RWPE1 (cell line): ENCODE results near the gene TBC1D22A.

Experiments used
- CTCF ChIA-PET: fragments of 350-600 bp; sonication (Branson Sonifier 250); formaldehyde crosslinking; extraction: SDS; loops from one replicate; lab custom pipeline; 2021; lab: Yijun Ruan, JAX
- POLR2A ChIA-PET: fragments of 400-600 bp; formaldehyde crosslinking; extraction: SDS; loops from one replicate; lab custom pipeline; 2020; ENCODE audit warnings: antibody characterized with exemption; ENCODE audit not compliant: low non-redundant PET; lab: Yijun Ruan, JAX
- DNase-seq: peaks from one replicate; pipeline ENCODE4 v3.0.0; 2012; ENCODE audit warnings: low spot score
- H3K27ac ChIP-seq: fragments of 450-650 bp; 2 replicates; pipeline ENCODE4 v1.5.1; 2017
- CTCF ChIP-seq: fragments of 450-650 bp; conservative IDR thresholded peaks from 2 replicates; pipeline ENCODE4 v1.5.1; 2017; ENCODE audit warnings: low read depth, mild to moderate bottlenecking

Gene TBC1D22A

DNA sequence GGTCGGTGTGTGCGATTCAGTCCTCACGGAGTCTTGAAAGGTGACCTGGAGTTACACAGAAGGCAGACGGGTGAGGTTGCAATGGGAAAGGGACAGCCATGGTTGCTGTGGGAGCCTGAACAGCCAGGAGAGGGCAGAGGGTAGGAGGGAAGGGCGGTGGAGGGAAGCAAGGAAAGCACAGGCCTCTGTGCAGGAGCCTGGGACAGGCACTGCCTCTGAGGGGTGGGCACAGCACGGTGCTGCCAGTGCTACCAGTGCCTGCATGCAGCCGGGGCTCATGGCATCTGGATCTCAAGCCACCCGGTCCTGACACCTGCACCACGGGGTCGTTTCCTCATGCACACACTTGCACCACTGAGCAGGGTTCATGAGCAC is 401.0 kb downstream of the TBC1D22A start:
- CTCF ChIA-PET = no interaction called here
- no peak for DNase-seq
- POLR2A ChIA-PET = no interaction called here
- TF ChIP-seq CTCF = no peak
- H3K27ac ChIP-seq = no peak overlapping the region

- POLR2A ChIA-PET = no interaction called here
- CTCF ChIA-PET = interaction anchor here (0.6 kb wide), 3 partner anchors 9 to 360 kb away, joined by 3 to 4 read pairs (median 3); no protein-coding TSS in a partner anchor
- no peak overlapping the region for H3K27ac ChIP-seq
- TF ChIP-seq CTCF = no peak
- DNase-seq = no peak
Measured at GRCh38 chr22:47163856-47164513, 401.5 kb downstream of the TBC1D22A start.

DNA sequence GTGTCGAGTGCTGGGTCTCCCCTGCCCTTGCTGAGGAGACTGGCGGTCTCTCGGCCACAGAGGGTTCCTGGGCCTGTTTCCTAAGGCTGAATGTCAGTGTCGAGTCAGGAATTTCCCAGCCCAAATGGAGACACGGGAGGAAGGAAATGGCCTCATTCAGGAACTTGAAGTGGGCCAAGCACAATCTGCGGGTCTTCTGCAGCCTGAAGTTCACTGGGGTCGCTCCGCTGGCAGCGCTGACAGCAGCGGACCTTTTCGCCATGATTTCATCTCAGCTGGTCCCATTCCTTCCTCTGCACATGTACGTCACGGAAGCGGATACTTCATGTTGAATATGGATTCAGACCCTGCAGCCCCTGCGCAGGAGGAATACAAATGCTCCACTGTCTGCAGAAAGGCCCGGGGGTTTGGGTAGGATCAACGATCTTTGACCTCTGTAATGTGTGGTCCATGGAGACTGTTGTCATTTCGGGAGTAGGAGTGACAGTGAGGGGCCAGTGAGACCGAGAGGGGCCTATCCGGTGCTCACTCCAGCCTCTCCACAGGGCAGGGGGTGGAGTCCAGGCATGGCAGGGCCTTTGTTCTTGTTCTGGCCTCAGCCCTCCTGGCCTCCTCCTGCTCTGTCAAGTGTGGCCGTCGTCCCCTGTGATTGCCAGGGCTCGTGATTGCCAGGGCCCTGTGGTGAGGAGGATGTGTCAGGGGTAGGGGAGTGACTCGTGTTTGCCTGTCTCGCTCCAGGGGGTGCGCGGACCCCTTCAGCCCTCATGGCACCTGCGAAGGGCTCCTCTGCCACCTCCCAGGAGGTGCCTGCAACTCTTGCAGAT is 402.3 kb downstream of the TBC1D22A start:
- TF ChIP-seq CTCF = no peak
- no peak overlapping the region for H3K27ac ChIP-seq
- no peak for DNase-seq
- ChIA-PET POLR2A (no interaction called here), CTCF (interaction anchor here (0.6 kb wide), 2 partner anchors 10 to 361 kb away, joined by 3 to 4 read pairs; no protein-coding TSS in a partner anchor)

DNA sequence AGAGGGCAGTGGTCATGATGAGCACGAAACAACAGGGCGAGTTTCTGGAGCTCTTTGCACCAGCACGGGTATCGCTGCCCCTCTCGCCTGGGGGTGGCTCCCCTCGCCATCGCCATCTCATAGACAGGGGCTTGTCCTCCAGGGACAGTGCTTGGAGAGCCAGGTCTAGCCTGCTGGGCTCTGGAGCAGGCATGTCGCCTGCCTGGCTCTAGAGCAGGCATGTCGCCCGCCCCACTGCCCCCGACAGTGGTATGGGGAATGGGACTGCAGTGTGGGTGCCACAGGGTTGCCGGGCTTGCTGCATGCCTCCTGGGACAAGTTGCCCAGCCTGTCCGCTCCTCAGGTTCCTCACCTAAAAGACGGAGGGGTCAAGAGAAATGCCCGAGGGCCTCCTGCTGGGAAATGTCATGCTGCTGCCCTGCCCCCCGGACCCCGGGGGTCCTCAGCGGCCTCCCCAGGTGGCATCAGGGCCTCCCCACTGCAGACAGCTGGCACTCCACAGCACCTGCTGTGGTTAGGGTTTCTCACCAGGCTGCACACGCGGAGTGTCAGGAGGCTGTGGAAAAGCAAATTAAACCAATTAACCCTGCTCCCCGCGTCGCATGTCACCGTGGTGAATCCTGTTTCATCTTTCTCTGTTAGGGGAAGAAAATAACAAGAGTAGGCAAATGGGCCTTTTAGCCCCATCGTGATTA is 403.0 kb downstream of the TBC1D22A start:
- CTCF ChIA-PET = no interaction called here
- H3K27ac ChIP-seq = no peak overlapping the region
- no peak for DNase-seq
- POLR2A ChIA-PET = no interaction called here
- TF ChIP-seq CTCF = no peak

DNA sequence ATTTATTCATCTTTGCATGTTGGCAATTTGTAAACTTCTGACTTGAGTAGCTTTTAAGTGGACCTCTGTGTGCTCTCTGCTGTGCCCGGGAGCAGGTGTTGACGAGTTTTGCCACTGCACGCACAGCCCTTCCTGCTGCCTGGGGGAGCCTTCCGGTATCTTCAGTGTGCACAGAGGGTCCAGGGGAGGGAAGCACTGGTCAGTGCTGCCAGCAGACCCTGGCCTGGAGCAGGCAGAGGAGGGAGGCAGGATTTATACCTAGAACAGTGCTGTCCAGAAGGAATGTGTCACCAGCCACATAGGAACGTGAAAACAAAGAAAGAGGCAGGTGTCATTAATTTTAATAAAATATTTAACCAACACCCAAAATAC is 403.6 kb downstream of the TBC1D22A start:
- ChIA-PET POLR2A (no interaction called here), CTCF (no interaction called here)
- no peak for TF ChIP-seq CTCF
- H3K27ac ChIP-seq = no peak overlapping the region
- no peak for DNase-seq

DNA sequence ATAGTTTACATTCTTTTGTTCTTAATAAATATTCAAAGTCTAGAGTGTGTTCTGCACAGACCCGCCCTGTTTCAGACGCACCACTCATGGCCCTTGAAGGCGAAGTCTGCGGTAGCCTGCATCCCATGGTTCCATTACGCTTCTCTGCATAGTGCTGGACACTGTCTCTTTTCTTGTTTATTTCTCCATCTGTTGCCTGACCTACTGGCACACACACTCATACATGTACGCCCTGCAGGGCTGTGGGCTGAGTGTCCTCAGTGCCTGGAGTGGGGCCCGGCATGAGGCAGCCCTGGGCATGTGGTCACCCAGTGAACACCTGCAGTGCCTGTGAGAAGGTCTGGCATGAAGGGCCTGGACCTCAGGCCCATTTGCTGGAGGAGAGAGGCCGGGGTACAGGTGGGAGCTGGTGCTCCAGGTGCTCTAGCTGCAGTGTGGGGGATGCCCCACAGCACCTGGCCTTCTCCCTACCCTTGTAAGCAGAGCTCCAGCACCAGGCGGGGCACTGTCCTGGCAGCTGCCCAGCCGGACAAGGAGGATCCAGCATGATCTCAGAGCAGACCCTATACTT is 404.1 kb downstream of the TBC1D22A start:
- DNase-seq = no peak
- POLR2A ChIA-PET = no interaction called here
- CTCF ChIA-PET = no interaction called here
- no peak for TF ChIP-seq CTCF
- H3K27ac ChIP-seq = no peak overlapping the region
